NCI-H446 (cell line): ENCODE results near the gene HACD2.

Experiments used
- DNase-seq, 2 experiments: peaks; one replicate each; lab custom pipeline; 2025; lab: John Stamatoyannopoulos, UW

HACD2 gene

GRCh38 chr3:123571264-123571972, 13.4 kb downstream of the HACD2 start:
- DNase-seq, result no peak

DNA sequence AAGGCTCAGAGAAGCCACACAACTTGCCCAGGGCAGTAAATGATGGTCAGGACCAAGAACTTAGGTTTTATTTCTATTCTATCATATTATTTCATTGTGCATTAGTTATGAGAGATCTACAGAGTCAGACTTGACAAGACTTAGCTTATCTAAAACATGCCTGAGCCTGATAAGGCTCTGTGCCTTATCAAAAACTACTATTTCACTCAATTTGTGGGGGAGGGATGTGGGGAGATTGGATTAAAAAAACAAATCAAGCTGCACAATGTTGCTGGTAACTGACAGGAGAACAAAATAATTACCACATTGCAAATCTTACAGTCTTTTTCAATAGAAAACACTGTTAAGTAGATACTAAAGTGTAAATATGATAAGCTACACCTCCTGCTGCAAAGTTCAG, 16.0 kb downstream of the HACD2 start:
- no peak for DNase-seq

GRCh38 chr3:123568034-123568433, 16.8 kb downstream of the HACD2 start:
- DNase-seq, result no peak

DNA sequence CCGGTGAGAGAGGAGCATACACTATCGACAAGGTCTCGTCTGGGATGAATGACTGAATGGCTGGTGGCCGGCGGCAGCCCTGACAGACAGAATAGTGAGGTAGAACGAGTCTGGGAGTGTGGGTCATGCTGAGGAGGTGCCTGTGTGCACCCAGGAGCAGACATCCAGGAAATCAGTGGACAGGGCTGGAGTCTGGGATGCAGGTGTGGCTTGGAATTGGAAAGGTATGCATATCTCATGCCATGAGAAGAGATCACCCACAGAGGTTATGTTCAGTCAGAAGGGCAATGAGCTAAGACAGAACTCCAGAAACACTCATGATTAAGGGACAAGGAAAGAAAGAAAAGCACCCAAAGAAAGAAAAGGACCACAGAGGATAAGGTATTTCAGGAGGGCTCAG, 20.8 kb downstream of the HACD2 start:
- no peak for DNase-seq

- DNase-seq, result no peak
These were observed 22.3 kb downstream of the HACD2 start for GRCh38 chr3:123562547-123562946.

DNA sequence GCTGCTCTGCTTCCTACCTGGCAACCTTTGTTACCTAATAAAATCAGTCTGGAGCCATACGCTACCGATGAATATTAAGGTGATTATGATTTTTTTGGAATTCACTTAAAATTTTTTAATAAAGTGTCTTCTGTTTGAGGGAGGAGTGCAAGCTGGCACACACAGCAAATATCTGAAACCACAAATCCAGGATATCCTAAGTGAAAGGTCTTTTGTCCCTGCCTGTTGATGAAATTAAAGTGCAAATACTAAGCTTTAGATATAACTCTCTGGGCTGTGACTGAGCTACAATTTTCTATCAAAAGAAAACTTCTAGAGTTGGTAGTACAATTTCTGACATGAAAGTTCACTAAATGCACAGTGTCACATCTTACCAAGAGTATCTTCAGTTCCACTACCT, 23.7 kb downstream of the HACD2 start:
- no peak for DNase-seq

- DNase-seq, result peak; percentile 14 to 78
These were observed 25.6 kb downstream of the HACD2 start for GRCh38 chr3:123559040-123559861.

- no peak for DNase-seq
These were observed 31.3 kb downstream of the HACD2 start for GRCh38 chr3:123553536-123553935.

DNA sequence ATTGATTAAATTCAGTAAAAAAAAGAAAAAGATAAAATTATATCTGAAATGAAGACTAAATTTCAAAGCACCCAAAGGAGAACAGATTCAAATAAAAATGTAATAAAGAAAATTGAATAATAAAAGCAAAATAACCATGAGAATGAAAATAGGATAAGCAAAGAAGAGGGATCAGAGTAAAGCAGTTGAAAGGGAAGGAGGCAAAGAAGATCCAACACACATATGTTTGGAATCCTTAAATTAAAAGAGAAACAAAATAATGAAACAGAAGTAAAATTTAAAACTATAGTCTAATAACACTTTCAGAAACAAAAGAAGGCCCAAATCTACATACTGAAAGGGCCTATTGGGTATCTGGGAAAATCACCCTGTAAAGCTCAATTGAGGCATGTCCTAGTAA, 32.1 kb downstream of the HACD2 start:
- DNase-seq, result no peak

DNA sequence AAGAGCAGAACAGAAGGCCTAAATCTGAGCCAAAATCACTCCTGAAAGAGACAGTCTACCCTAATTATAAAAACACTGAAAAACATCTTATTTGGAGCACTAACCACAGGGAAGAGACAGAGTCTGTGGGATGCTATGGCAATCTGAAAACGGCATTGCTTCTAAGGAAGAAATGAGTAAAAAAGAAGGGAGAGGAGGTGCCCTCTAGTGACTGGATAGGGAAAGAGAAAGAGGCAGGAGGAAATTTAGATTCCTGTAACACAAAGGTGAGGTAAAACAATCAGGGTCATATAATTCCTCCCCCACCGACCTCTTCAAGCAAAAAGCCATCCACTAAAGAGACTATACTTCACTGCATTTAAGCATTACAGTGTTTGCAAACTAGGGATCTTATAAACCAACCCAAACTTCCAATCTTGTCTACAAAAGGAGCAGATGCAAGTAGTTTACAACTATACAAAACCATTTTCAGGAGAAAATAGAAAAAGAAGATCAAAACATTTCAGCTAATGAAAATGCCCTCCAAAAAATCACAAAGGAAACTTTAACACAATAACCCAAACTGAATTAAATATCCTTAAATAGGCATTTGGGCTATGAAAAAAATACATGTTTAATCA, 32.6 kb downstream of the HACD2 start:
- DNase-seq, result peak in 1 of 2 experiments; percentile 10

- no peak for DNase-seq
These were observed 36.9 kb downstream of the HACD2 start for GRCh38 chr3:123547881-123548519.

DNA sequence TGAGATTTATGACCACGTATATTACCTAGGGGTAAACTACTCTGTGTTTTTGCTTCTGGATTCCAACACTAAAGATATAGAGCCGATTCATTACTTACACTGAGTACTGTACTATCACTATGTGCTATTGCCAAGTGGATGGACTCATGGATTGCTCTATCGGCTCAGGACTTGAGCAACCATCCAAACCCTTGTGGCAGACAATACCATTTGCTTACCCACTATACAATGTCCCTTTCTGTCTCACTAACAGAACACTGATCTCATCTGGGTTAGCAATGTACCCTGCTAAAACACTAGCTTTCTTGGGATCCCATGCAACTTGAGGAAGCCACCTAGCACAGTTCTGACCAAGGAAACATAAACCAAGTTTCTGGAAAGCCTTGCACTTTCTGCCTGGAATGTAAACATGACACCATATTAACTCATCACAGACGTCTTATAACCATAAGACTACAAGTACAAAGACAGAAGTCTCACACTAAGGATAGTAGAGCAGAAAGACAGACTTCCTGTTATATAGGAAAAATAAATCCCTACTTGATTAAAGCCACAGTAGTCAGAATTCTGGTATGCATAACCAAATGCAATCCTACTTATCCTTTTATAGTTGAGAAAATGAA, 38.6 kb downstream of the HACD2 start:
- no peak for DNase-seq

DNA sequence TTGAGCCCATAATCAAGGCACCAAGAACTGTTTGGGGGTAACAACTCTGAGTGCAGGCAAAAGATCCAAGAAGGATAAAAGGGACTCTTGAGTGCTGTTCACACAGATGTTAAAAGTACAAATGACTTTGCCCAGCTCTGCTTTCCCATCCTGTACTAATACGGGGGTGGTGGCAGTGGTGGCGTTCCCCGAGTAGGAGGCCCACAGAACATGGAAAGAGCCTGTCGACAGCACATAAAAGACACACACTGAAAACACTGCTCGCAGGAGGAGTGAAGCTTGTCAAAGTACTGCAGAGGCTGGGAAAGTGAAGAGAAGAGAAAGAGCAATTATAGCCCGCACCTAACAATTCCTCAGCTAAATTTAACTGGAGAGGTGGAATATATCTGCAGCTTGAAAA, 40.9 kb downstream of the HACD2 start:
- no peak for DNase-seq

- no peak for DNase-seq
These were observed 44.6 kb downstream of the HACD2 start for GRCh38 chr3:123540285-123540684.

DNA sequence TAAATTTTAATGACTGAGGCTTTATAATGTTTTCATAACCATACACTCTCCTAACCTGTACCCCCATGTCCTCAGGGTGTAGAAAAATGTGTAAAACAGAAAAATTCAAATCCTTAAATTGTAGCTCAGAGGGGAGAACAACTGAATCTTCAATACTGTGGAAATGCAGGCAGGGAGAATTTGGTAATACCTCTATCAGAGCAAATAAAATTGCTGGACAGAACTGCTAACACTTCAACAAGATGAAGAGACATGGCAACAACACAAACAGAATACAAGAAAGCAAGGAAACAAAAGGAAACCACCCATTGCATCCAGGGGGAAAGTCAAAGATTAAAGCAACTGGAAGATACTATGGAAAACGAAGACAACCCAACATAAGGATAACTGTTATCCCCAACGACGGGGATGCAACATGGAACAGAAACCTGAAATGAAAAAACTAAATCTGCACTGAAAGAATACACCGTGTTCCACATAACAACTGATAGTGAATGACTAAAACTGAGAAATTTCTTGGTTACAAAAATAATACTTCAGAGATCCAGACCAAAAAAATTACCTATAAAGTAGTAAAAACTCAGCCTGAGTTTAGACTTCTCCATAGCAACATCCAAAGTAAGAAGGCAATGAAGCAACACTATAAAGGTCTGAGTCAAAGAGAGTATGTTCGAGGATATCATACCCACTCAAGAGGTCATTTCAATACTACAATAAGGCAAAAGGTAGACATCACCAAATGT, 48.5 kb downstream of the HACD2 start:
- no peak for DNase-seq

GRCh38 chr3:123535580-123535979, 49.3 kb downstream of the HACD2 start:
- no peak for DNase-seq

DNA sequence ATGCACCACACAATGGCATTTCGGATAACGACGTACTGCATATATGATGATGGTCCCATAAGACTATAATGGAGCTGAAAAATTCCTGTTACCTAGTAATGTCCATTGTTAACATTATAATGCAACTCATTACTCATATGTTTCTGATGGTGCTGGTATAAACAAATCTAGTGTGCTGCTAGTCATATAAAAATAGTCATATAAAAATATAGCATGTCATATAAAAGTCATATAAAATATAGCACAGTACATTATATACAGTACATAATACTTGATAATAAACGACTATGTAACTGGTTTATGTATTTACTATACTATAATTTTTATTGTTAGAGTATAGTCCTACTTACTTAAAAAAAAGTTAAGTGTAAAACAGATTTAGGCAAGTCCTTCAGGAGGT, 50.6 kb downstream of the HACD2 start:
- no peak for DNase-seq

- no peak for DNase-seq
These were observed 51.2 kb downstream of the HACD2 start for GRCh38 chr3:123533554-123534159.

DNA sequence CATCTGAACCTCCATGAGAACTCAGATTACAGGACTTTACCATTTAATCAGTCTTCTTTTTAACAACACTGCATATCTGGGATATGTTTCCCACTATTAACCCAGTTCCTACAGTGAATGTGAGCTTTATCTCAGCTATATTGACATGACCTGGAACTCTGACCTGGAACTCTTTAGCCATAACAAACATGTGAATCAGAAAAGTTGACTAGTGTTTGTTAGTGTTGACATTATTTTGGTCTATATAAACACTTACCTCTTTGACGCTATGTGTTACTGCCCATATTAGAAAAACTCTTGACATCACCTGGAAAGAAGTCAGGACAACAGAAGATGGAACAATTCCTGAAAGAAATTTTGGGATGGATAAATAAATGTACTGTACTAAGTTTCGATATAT, 56.7 kb downstream of the HACD2 start:
- no peak for DNase-seq

DNA sequence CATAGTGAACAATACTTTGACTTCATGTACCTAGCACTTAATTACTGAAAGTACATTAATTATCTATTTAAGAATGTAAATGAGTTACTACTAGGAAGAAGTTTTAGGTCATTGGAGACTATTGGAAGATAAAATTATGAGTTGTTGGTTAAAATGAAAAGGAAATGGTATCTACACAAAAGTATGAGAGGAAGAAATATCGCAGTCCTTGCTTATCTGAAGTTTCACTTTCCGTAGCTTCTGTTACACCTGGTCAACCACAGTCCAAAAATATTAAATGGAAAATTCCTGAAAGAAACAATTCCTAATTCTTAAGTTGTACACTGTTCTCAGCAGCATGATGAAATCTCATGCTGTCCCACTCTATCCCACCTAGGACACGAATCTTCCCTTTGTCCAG, 57.8 kb downstream of the HACD2 start:
- no peak for DNase-seq

GRCh38 chr3:123526474-123526873, 58.4 kb downstream of the HACD2 start:
- no peak for DNase-seq
